Panc1 (cell line): ENCODE data around the gene CDC42EP3. TPM values are rescaled to one million over a fixed set of nuclear protein-coding genes. Genes with fewer than 3 reads are reported as not detected.

Experiments
- ATAC-seq: fragments of 200-7000 bp; cut with Tn5 transposase; 2 replicates; pipeline ENCODE4 v1.9.1; 2020; ENCODE audit warnings: mild to moderate bottlenecking, moderate library complexity
- BruUV-seq: library from RNA; stranded (reverse); fragments of 400-500 nt; replicated peaks from 2 replicates; lab custom pipeline; 2021; lab: Mats Ljungman, UMichigan
- CTCF ChIA-PET: fragments of 300-600 bp; sonication (Branson Sonifier 250); formaldehyde crosslinking; loops from one replicate; lab custom pipeline; 2022; ENCODE audit warnings: antibody characterized with exemption; lab: Charles Lee
- POLR2A ChIA-PET: fragments of 300-600 bp; sonication (Branson Sonifier 250); formaldehyde crosslinking; loops from one replicate; lab custom pipeline; 2022; ENCODE audit warnings: antibody characterized with exemption; lab: Charles Lee
- DNase-seq: peaks from one replicate; pipeline ENCODE4 v3.0.0-alpha.2; 2010; ENCODE audit warnings: low read depth, low spot score
- H3K27ac ChIP-seq: 2 replicates; pipeline ENCODE4 v1.5.1; 2011; ENCODE audit warnings: mild to moderate bottlenecking, low read length, inconsistent platforms
- H3K27me3 ChIP-seq: fragments of 200-500 bp; sonication (Bioruptor generic); 2 replicates; pipeline ENCODE4 v1.6.0; 2014; ENCODE audit warnings: low read length, inconsistent platforms; ENCODE audit not compliant: control insufficient read depth, insufficient read depth
- H3K36me3 ChIP-seq: fragments of 200-500 bp; sonication (Bioruptor generic); 2 replicates; pipeline ENCODE4 v1.5.1; 2014; ENCODE audit warnings: inconsistent platforms, mild to moderate bottlenecking, low read length, moderate library complexity; ENCODE audit not compliant: control insufficient read depth, insufficient read depth
- H3K4me1 ChIP-seq: 2 replicates; pipeline ENCODE4 v1.5.1; 2011; ENCODE audit warnings: inconsistent platforms, mild to moderate bottlenecking, low read length, moderate library complexity; ENCODE audit not compliant: control insufficient read depth, insufficient read depth
- H3K4me3 ChIP-seq, 2 experiments: 2 replicates each; pipeline ENCODE4 v1.5.1; 2011 to 2012; ENCODE audit warnings: low read depth in 2 of 2, low read length in 2 of 2, mild to moderate bottlenecking in 2 of 2, inconsistent platforms in 1 of 2, moderate library complexity in 1 of 2
- H3K9me3 ChIP-seq: fragments of 200-500 bp; sonication (Bioruptor generic); 2 replicates; pipeline ENCODE4 v1.5.1; 2014; ENCODE audit warnings: low read depth, mild to moderate bottlenecking, inconsistent platforms, low read length, moderate library complexity; ENCODE audit not compliant: control insufficient read depth, insufficient read depth
- CTCF ChIP-seq: fragments of 450-650 bp; IDR thresholded peaks from 2 replicates; pipeline ENCODE4 v1.5.1; 2017; ENCODE audit warnings: mild to moderate bottlenecking
- POLR2AphosphoS5 ChIP-seq: IDR thresholded peaks from 2 replicates; pipeline ENCODE4 v1.6.1; 2012; ENCODE audit warnings: mild to moderate bottlenecking, low read depth, low read length, moderate library complexity
- REST ChIP-seq, 2 experiments: IDR thresholded peaks; 2 replicates each; pipeline ENCODE4 v1.6.1; 2011 to 2012; ENCODE audit warnings: low read depth in 2 of 2, control low read depth in 1 of 2, low read length in 1 of 2, mild to moderate bottlenecking in 1 of 2, moderate library complexity in 1 of 2; ENCODE audit not compliant: insufficient read depth in 1 of 2
- SIN3A ChIP-seq: IDR thresholded peaks from 2 replicates; pipeline ENCODE4 v1.6.1; 2012; ENCODE audit warnings: low read depth, mild to moderate bottlenecking, low read length, moderate library complexity, borderline replicate concordance; ENCODE audit not compliant: insufficient read depth
- TCF7L2 ChIP-seq: IDR thresholded peaks from 2 replicates; pipeline ENCODE4 v1.6.1; 2011; ENCODE audit warnings: mild to moderate bottlenecking, low read depth, low read length, inconsistent platforms
- in situ Hi-C: cut with HindIII; loops from 2 replicates; pipeline ENCODE4 v1.10.0; 2016; ENCODE audit warnings: low sequenced_read_pairs, low pct_unique_long_range_greater_than_20kb
- intact Hi-C: fragments of 100-400 bp; cut with micrococcal nuclease; formaldehyde crosslinking; loops from one replicate; pipeline ENCODE4 v1.10.0; 2022; ENCODE audit not compliant: unreplicated experiment
- total RNA-seq: library from RNA; stranded (reverse); gene quantifications from one replicate; pipeline ENCODE4 v1.2.1, GENCODE V29; 2021; ENCODE audit not compliant: unreplicated experiment

Gene CDC42EP3
- total RNA-seq, 1 experiment from 2014 or later: 6.1 TPM

DNA sequence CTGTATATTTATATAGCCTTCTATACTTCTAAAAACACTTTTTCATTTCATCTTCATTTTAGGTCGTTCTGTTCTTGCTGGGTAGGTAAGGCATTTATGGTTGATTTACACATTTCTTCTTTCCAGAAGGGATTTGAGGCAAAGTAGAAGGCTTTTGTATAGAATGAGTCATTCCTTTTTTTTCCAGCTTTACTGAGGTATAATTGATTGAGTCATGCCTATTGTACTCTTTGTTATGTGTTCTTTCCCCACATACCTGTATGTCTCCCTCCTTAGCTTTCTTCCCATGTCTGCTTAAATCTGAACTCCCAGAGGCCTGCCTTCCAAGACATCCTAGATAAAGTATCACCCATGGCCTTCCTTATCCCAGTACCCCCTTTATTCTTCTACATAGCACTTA lies 4.8 kb upstream of the CDC42EP3 start:
- intact Hi-C loops: loop anchor here (10.0 kb wide), 1 partner anchor 261 kb away; no protein-coding TSS in a partner anchor
- Histone ChIP-seq H3K27ac (no peak overlapping the region), H3K9me3 (no peaks in the 10 kb centered on the region), H3K4me1 (peaks cover 4% of the 10 kb centered on the region), H3K4me3 (no peak overlapping the region), H3K36me3 (peaks cover 1% of the 10 kb centered on the region; the same call in 1 of the 2 replicates), H3K27me3 (no peaks in the 10 kb centered on the region)
- TF ChIP-seq SIN3A: no peak
- TF ChIP-seq TCF7L2: no peak
- DNase-seq: no peak
- ChIA-PET POLR2A (no interaction called here), CTCF (no interaction called here)
- in situ Hi-C loops: no loop called here
- ATAC-seq: no peak
- no TSS peak for BruUV-seq

- POLR2A ChIA-PET: no interaction called here
- no peak for DNase-seq
- H3K36me3 ChIP-seq: peaks cover 6% of the 10 kb centered on the region; the same call in 1 of the 2 replicates
- TF ChIP-seq SIN3A: no peak
- TF ChIP-seq CTCF: no peak
- TF ChIP-seq TCF7L2: no peak
- no peak for TF ChIP-seq REST (IDR thresholded peaks at IDR 0.05; ENCODE audit: insufficient read depth in 1 of 2, low read depth in 2 of 2, low read length in 1 of 2)
- no peak for TF ChIP-seq POLR2AphosphoS5
- H3K4me1 ChIP-seq: peaks cover 6% of the 10 kb centered on the region
- H3K4me3 ChIP-seq: no peak overlapping the region
- no peaks in the 10 kb centered on the region for H3K9me3 ChIP-seq
- peaks cover 4% of the 10 kb centered on the region; the same call in 1 of the 2 replicates for H3K27me3 ChIP-seq
- in situ Hi-C loops: no loop called here
- no peak overlapping the region for H3K27ac ChIP-seq
- intact Hi-C loops: loop anchor here (10.0 kb wide), 1 partner anchor 260 kb away; no protein-coding TSS in a partner anchor
- CTCF ChIA-PET: no interaction called here
- ATAC-seq: no peak
- BruUV-seq: no TSS peak
Observed at GRCh38 chr2:37674946-37675345, 3.5 kb upstream of the CDC42EP3 start.

- Histone ChIP-seq H3K36me3 (peaks cover 6% of the 10 kb centered on the region; the same call in 1 of the 2 replicates), H3K27ac (no peak overlapping the region), H3K9me3 (no peaks in the 10 kb centered on the region), H3K4me1 (peaks cover 6% of the 10 kb centered on the region), H3K4me3 (peak overlapping the region; percentile 73 to 80), H3K27me3 (peaks cover 4% of the 10 kb centered on the region; the same call in 1 of the 2 replicates)
- intact Hi-C loops (loop anchor here (10.0 kb wide), 1 partner anchor 258 kb away; no protein-coding TSS in a partner anchor), in situ Hi-C loops (no loop called here)
- TF ChIP-seq SIN3A: no peak
- TF ChIP-seq CTCF: no peak
- TF ChIP-seq REST (IDR thresholded peaks at IDR 0.05; ENCODE audit: insufficient read depth in 1 of 2, low read depth in 2 of 2, low read length in 1 of 2): no peak
- no peak for TF ChIP-seq POLR2AphosphoS5
- TF ChIP-seq TCF7L2: no peak
- DNase-seq: no peak
- ChIA-PET CTCF (no interaction called here), POLR2A (interaction anchor here (0.6 kb wide), 1 partner anchor 108 kb away, joined by 4 read pairs; no protein-coding TSS in a partner anchor)
- BruUV-seq: no TSS peak
- no peak for ATAC-seq
Observed at GRCh38 chr2:37672870-37673184, 1.4 kb upstream of the CDC42EP3 start.
